Mammary epithelial cell (primary cell): ENCODE results near the gene MYB.

Source experiments
- EZH2 ChIP-seq: IDR thresholded peaks from 2 replicates; pipeline ENCODE4 v1.6.1; 2012; ENCODE audit warnings: low read length, inconsistent platforms, borderline replicate concordance
- TF ChIP-seq, protein P1 (sequence below), 2 donors: IDR thresholded peaks in 1 of 2; conservative IDR thresholded peaks in 1 of 2; 2 replicates each; pipeline ENCODE4 v1.5.1; 2011 to 2012; ENCODE audit warnings: inconsistent platforms in 2 of 2, low read length in 2 of 2, mild to moderate bottlenecking in 2 of 2, control low read depth in 1 of 2, low read depth in 1 of 2; ENCODE audit not compliant: insufficient read depth in 1 of 2; ENCODE audit errors: extremely low read depth in 1 of 2

GRCh38 chr6:135148889-135149288, 32.2 kb upstream of the MYB start:
- TF ChIP-seq, protein P1, sequence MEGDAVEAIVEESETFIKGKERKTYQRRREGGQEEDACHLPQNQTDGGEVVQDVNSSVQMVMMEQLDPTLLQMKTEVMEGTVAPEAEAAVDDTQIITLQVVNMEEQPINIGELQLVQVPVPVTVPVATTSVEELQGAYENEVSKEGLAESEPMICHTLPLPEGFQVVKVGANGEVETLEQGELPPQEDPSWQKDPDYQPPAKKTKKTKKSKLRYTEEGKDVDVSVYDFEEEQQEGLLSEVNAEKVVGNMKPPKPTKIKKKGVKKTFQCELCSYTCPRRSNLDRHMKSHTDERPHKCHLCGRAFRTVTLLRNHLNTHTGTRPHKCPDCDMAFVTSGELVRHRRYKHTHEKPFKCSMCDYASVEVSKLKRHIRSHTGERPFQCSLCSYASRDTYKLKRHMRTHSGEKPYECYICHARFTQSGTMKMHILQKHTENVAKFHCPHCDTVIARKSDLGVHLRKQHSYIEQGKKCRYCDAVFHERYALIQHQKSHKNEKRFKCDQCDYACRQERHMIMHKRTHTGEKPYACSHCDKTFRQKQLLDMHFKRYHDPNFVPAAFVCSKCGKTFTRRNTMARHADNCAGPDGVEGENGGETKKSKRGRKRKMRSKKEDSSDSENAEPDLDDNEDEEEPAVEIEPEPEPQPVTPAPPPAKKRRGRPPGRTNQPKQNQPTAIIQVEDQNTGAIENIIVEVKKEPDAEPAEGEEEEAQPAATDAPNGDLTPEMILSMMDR (conservative IDR thresholded peaks at IDR 0.05 in 1 of 2, IDR thresholded peaks at IDR 0.05 in 1 of 2; ENCODE audit: extremely low read depth in 1 of 2, insufficient read depth in 1 of 2, low read depth in 1 of 2, low read length in 2 of 2): no peak
- TF ChIP-seq EZH2: no peak
